ENCODE data around the gene STUB1.

The STUB1 gene

DNA sequence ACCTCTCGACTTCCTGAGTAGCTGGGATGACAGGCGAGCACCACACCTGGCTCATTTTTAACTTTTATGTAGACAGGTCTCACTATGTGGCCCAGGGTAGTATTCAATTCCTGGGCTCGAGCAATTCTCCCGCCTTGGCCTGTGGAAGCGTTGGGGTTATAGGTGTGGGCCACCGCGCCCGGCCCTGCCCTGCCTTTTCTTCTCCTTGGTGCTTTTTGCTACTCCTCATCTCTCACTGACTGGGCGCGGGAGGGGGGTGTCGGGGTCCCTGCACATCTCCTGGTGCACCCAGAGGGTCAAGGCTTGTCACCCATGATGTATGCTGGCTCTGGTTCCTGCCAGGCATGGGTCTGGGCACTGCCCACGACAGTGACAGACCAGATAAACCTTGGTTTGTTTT, 35.7 kb upstream of the STUB1 start:
- no peak for DNase-seq (ENCODE audit: low read depth)

- no peak for DNase-seq (ENCODE audit: low read depth)
These were observed 34.1 kb upstream of the STUB1 start for GRCh38 chr16:645852-646678.

DNA sequence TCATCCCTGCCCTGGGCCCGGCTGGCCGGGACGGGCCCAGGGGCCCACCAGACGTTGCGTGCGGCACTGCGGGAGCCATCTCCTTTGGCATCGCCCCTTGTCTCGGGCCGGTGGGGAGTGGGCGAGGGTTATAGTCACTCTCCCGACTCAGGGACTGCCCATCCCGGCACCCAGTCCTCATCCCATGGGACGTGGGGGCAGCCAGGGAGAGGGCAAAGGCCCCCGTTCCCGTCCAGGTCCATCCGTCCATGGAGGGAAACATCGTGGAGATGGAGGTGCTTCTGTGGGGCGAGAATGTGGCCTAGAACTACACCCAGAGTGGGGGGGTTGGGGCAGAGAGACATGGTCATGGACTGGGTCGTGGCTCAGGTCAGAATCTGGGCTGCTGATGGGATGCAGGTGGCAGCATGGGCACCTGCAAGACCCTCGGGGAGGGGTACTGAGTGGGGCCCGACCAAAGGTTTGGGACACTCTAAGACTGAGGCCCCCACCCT, 33.5 kb upstream of the STUB1 start:
- DNase-seq (ENCODE audit: low read depth) = no peak

DNA sequence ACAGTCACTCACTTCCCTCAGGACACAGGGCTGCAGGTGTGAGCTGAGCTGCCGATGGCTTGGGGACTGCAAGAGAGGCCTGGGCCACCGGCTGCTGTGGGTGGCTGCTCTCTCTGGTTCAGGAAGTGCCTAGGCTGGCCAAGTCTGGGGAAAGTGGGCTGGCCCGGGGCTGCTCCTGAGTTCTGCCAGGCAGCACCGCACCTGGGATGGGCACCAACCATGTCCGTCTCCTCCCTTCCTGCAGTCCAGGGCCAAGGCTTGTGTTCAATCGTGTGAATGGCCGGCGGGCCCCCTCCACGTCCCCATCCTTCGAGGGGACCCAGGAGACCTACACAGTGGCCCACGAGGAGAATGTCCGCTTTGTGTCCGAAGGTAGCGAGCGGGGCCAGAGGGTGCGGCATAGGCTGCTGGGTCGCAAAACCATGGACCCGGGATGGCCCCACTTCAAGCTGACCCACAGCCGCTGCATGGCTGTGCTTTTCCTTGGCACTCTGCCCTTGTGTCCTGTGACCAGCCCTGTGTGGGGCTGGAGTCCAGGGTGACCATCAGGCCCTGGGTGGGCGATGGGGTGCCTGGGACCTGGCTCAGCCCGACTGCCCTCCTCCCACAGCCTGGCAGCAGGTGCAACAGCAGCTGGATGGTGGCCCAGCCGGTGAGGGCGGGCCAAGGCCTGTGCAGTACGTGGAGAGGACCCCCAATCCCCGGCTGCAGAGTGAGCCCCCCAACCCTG, 32.9 kb upstream of the STUB1 start:
- DNase-seq (ENCODE audit: low read depth) = no peak

DNA sequence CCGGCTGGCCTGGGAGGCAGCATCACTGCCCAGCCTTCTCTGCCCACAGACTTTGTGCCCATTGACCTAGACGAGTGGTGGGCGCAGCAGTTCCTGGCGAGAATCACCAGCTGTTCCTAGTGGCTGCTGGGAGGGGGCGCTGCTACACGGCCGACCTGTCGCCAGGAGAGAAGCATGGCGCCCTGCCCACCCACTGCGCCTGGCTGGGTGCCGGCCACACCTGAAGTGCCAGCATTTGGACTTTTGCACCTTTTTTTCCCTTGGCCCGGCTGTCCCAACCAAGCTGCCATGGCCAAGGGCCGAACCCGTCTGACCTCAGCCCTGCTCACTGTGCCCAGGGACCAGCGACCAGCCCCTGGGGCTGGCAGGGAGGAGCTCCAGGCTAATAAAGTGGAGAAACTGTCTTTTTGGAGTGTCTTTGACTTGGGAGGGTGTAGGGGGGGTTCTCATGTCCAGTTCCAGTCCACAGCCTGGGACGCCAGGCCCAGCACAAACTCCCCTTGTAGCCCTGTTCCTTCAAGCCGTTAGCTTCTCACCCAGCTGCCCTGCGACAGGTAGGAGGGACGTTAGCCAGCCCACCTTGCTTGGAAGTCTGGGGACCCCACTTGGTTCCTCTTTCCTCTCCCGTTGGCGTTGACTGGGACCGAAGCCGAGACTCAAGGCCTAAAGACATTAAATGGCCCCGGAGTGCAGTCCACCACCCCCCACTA, 32.0 kb upstream of the STUB1 start:
- DNase-seq (ENCODE audit: low read depth) = peak; percentile 33

- DNase-seq (ENCODE audit: low read depth) = peak; percentile 91
These were observed 31.2 kb upstream of the STUB1 start, which contains the start of gene WDR90 for GRCh38 chr16:648781-649589. Gene WDR90, plus strand, starts transcription at chr16:649365. Its CDS starts 52 bp downstream, at chr16:649417.

DNA sequence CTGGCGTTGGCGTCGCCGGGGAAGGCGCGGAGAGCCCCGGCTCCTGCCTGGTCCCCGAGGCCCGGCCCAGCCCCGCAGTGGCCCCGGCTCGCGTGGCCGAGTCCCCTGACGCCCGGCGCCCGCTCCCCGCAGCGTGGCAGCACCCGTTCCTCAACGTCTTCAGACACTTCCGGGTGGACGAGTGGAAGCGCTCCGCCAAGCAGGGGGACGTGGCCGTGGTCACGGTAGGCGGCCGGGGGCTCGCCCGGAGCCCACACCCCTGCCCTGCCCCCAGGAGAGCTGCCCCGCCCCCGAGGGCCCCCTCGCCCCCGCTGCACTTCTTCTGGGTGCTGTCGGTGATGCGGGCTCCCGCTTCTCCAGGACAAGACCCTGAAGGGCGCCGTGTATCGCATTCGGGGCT, 30.6 kb upstream of the STUB1 start:
- DNase-seq (ENCODE audit: low read depth) = peak; percentile 39

DNA sequence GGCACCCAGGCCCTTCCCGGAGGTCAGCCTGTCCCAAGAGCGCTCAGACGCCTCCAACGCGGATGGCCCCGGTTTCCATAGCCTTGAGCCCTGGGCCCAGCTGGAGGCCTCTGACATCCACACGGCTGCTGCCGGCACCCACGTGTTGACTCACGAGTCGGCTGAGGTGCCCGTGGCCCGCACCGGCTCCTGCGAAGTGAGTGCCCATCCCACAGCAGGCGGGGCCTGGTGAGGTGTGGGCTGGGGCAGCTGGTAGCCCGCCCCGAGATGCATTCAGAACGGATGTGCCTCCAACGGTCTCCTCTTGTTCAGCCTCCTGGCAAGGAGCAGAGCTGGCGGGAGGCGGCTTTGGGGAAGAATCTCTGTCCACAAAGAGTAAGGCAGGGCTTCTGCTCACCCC, 28.4 kb upstream of the STUB1 start:
- DNase-seq (ENCODE audit: low read depth) = no peak

GRCh38 chr16:652454-653305, 27.5 kb upstream of the STUB1 start:
- no peak for DNase-seq (ENCODE audit: low read depth)

GRCh38 chr16:654034-654433, 26.2 kb upstream of the STUB1 start:
- no peak for DNase-seq (ENCODE audit: low read depth)

DNA sequence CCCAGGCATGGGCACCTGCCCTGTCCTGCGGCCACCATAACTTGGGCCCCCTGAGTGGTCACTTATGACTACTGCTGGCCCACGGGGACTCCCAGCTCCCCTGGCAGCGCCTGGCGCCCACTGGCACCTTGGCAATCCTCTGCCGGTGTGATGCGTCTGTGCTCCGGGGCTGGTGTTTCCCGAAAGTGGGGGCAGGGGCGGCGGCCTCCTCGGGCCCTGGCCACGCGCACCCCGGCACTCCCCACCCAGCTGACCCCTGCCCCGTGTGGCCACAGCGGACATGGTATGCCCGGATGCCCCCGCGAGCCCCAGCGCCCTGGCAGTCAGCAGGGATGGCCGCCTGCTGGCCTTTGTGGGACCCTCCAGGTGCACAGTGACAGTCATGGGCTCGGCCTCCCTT, 22.7 kb upstream of the STUB1 start:
- no peak for DNase-seq (ENCODE audit: low read depth)

DNA sequence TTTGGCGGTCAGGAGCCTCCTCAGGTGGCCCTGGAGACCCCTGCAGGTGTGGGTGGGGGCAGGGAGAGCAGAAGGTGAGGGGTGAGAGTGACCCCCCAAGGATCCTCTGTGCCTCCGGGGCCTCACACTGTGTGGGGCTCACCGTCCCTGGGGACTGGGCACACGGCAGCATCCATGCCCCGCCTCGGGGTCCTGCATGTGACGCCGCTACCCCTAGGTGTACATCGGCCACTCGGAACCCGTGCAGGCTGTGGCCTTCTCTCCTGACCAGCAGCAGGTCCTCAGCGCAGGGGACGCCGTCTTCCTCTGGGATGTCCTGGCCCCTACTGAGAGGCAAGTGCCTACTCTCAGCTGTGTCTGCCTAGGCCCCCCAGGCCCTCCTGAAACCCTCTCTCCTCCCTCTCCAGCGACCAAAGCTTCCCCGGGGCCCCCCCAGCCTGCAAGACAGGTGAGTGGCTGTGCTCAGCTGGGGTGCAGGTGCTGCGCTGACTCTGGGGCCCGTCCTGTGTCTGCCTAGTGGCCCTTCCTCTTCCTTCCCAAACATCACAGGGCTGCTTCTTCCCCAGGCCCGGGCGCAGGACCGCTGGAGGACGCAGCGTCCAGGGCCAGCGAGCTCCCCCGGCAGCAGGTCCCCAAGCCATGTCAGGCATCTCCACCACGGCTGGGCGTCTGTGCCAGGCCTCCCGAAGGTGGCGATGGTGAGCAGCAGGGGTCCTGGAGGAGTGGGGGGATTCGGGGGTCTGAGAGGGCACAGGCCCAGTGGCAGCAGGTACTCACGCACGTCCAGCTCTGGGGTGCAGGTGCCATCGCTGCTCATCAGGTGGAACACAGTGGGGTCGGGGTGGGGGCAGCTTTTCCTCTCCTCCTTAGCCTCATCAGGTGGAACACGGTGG, 21.3 kb upstream of the STUB1 start:
- no peak for DNase-seq (ENCODE audit: low read depth)

GRCh38 chr16:659618-660017, 20.6 kb upstream of the STUB1 start:
- no peak for DNase-seq (ENCODE audit: low read depth)

DNA sequence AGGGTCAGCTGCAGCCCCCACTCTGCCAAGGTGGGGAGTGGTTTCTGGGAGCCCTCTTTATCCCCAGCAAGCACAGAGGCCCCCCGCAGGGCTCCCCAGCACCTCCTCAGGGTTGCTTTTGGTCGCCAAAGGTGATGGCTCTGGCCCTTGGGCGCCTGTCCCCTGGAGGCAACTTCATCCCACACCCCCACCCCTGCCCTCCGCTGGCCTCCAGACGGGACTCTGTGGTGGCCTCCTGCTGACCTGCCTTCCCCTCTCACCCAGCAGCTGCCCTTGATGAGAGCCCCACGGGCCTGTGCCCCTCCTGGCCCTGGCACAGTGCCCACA, 20.1 kb upstream of the STUB1 start:
- no peak for DNase-seq (ENCODE audit: low read depth)

GRCh38 chr16:660459-661183, 19.6 kb upstream of the STUB1 start:
- DNase-seq (ENCODE audit: low read depth) = peak; percentile 87

- DNase-seq (ENCODE audit: low read depth) = no peak
These were observed 18.9 kb upstream of the STUB1 start for GRCh38 chr16:661184-661821.

GRCh38 chr16:662095-662494, 18.1 kb upstream of the STUB1 start:
- no peak for DNase-seq (ENCODE audit: low read depth)

- DNase-seq (ENCODE audit: low read depth) = no peak
These were observed 17.6 kb upstream of the STUB1 start for GRCh38 chr16:662597-662996.

DNA sequence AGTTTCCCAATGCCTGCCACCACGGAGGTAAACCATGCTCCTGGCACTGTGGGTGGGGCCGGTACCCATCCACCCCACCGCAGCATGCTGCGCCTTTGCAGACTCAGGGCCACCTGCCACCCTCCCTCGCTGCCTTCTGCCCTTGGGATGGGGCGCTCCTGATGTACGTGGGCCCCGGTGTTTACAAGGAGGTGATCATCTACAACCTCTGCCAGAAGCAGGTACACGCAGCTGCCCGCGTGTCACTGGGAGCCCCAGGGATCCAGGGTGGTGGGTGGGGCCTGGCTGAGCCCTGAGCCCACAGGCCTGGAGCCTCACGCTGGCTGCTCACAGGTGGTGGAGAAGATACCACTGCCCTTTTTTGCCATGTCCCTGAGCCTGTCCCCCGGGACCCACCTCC, 13.6 kb upstream of the STUB1 start:
- DNase-seq (ENCODE audit: low read depth) = no peak
